Measurements from ENCODE around the gene KCND3. TPM values are rescaled to one million over a fixed set of nuclear protein-coding genes. Genes with fewer than 3 reads are reported as not detected.

The KCND3 gene
- total RNA-seq, 1 donor: under 0.01 TPM

- DNase-seq (ENCODE audit: low read depth in 2 of 3, low spot score in 2 of 3): no peak
Measured at GRCh38 chr1:111789666-111790316, 199.7 kb downstream of the KCND3 start.

DNA sequence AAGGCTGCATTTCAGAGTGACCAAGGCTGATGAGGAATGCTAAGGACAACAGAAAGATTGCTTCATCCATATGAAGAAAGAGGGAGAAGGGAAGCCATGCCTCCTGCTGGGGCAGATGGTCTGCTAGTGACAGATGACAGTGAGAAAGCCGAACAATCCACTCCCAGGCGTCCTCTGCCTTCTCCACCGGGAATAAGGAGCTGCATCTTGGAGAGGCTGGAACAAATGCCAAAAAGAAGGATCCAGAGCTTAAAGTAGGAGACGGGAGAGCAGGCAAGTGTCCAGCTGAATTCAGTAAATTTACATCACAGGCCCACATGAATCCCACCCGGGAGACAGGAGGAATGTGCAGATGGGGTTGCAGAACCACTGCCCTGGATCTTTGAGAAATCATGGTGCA is 200.3 kb downstream of the KCND3 start:
- no peak for DNase-seq (ENCODE audit: low read depth in 2 of 3, low spot score in 2 of 3)

- no peak for DNase-seq (ENCODE audit: low read depth in 2 of 3, low spot score in 2 of 3)
Measured at GRCh38 chr1:111786669-111787207, 202.7 kb downstream of the KCND3 start.

DNA sequence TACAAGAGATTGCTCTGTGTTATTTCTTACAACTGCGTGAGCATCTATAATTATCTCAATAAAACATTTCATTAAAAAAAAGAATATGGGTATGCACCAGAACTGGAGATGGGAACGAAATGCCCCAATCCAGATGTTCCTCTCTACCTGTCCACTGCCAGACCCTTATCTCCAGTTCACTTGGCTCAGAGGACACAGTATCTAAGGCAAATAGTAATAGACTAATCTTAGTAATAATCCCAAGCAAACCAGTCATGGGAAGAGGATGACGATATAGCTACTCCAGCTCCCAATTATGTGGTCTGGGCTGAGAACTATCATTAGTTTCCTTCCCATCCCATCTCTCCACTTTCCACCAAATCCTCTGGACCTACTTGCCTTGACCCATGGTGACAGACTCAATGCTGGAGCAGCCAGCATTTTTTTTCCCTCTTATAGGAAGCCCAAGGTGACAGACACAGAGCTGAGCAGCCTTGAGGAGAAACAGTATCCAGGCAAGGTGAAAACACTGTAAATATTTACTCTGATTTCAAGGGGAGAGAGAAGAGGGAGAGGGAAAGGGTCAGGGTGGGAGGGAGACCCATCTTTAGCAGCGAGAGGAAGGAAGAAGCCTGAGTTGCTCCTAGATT is 205.1 kb downstream of the KCND3 start:
- no peak for DNase-seq (ENCODE audit: low read depth in 2 of 3, low spot score in 2 of 3)

DNA sequence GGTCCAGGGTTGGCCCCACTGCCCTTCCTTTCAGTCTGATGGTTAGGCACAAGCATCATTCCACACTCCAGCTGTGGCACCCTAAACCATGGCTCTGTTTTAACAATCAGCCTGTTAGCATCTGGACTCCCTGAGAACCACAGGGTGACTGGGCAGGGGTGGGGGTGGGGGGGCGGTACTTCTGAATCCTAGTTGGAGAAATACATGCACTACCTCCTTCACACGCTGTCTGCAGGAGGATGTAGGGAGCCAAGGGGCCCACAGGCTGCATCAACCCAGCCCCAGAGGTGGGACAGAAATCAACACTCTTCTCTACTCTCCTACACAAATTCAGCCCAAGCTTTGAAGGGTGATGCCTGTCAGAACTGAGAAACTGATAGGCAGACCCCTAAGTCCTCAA is 209.9 kb downstream of the KCND3 start:
- DNase-seq (ENCODE audit: low read depth in 2 of 3, low spot score in 2 of 3): no peak

DNA sequence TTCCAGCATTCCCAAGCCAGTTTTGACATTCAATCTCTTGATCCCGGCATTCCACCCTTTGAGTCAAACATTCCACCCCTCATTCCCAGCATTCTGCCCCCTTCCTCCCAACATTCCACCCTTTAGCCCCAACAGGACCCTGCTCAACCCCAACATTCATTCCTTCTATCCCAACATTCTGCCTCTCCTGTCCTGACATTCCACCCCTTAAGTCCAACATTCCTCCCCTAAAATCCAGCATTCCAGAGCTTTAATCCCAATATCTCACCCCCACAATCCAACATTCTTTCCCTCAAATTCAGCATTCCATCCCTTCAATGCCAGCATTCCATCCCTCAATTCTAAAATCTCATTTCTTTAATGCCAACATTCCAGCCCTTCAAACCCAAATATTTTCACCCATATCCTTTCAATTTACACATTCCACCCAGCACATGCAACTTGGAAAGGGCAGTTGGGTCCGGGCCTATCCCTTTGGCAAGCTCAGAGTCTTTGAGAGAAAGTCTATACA is 210.9 kb downstream of the KCND3 start:
- no peak for DNase-seq (ENCODE audit: low read depth in 2 of 3, low spot score in 2 of 3)

GRCh38 chr1:111778066-111778465 is 211.4 kb downstream of the KCND3 start:
- DNase-seq (ENCODE audit: low read depth in 2 of 3, low spot score in 2 of 3): no peak

GRCh38 chr1:111777301-111777700 is 212.2 kb downstream of the KCND3 start:
- DNase-seq (ENCODE audit: low read depth in 2 of 3, low spot score in 2 of 3): no peak

DNA sequence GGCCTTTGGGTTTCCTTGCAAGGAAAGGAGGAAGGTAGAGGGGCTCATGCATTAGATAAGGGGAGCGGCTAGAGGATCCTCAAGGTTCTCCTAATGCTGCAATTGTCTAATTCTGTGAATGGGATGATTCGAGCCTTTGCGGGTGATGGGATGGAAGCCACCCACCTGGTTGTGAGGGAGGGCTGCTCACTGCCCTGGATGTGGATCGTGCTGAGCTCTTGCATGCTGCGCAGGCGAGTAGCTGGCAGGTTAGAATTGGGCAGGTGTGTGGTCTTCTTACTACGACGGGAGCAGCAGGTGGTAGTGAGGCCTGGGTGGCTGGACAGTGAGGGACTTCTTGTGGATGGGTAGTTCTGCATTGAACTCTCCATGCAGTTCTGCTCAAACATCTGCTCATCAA is 212.6 kb downstream of the KCND3 start:
- DNase-seq (ENCODE audit: low read depth in 2 of 3, low spot score in 2 of 3): no peak

GRCh38 chr1:111776391-111776790 is 213.1 kb downstream of the KCND3 start:
- DNase-seq (ENCODE audit: low read depth in 2 of 3, low spot score in 2 of 3): no peak

GRCh38 chr1:111775966-111776365 is 213.5 kb downstream of the KCND3 start:
- no peak for DNase-seq (ENCODE audit: low read depth in 2 of 3, low spot score in 2 of 3)

- no peak for DNase-seq (ENCODE audit: low read depth in 2 of 3, low spot score in 2 of 3)
Measured at GRCh38 chr1:111770916-111771315, 218.6 kb downstream of the KCND3 start.

DNA sequence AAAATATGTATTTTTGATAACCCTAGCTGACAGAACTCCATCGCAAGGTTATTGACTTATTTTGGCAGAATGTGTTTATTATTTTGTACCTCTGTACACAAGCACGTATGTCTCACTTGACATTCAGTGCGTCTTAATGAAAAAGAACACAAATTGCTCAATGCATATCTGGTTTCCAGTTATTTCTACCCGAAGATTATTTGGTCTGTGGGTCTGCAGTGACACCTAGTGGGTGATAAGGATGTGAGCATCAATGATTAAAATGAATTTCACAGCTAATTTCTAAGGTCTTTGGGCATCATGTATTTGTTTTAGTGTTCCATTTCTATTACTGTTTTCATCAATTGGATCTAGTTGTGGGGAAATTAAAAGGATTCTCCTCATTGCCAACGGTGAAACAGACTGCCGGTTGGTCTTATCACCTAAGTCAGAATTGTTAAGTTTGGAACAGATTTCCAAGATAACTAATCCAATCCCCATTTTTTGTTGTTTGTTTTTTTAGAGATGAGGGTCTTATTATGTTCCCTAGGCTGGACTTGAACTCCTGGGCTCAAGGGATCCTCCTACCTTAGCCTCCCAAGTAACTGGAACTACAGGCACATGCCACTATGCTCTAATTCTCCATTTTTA is 219.8 kb downstream of the KCND3 start:
- peak; percentile 30 to 90 (median 70) for DNase-seq (ENCODE audit: low read depth in 2 of 3, low spot score in 2 of 3)

- no peak for DNase-seq (ENCODE audit: low read depth in 2 of 3, low spot score in 2 of 3)
Measured at GRCh38 chr1:111768625-111769024, 220.8 kb downstream of the KCND3 start.

DNA sequence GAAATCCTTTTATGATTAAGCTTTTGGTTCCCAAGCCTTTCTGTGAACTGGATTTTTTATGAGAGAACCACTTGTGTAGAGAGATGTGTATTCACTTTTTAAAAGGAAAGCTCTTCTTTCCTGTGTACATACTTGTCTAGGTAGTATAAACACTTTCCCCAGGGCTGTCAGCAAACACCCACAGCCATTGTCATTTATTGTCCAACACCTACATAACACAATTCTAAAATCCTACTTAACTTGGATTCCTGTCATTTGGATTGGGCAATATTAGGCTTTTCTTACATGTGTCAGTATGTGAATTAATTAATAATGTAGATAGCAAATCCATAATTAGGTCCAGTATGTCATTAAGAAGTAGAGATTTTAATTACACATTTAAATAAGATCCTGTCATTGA is 221.4 kb downstream of the KCND3 start:
- DNase-seq (ENCODE audit: low read depth in 2 of 3, low spot score in 2 of 3): no peak

DNA sequence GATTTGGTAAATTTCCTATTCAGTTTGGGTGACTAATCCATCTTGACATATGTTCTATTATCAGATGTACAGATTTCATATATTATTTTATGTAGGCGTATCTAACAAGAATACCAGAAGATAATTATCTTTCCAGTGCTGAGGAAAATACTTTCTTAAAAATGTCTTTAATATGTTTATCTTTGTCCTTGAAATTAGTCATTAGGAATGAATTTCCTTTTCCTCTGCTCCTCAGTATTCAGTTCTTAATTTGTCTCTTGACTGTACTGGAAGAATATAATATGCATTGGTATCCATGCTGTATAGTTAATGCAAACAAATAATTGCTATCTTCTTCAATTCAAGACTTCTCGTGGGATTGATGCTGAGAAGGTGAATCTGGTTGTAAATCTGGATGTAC is 227.1 kb downstream of the KCND3 start:
- no peak for DNase-seq (ENCODE audit: low read depth in 2 of 3, low spot score in 2 of 3)

GRCh38 chr1:111761717-111762116 is 227.8 kb downstream of the KCND3 start:
- no peak for DNase-seq (ENCODE audit: low read depth in 2 of 3, low spot score in 2 of 3)

GRCh38 chr1:111758373-111758772 is 231.1 kb downstream of the KCND3 start:
- peak in 1 of 3 donors; percentile 50 for DNase-seq (ENCODE audit: low read depth in 2 of 3, low spot score in 2 of 3)

DNA sequence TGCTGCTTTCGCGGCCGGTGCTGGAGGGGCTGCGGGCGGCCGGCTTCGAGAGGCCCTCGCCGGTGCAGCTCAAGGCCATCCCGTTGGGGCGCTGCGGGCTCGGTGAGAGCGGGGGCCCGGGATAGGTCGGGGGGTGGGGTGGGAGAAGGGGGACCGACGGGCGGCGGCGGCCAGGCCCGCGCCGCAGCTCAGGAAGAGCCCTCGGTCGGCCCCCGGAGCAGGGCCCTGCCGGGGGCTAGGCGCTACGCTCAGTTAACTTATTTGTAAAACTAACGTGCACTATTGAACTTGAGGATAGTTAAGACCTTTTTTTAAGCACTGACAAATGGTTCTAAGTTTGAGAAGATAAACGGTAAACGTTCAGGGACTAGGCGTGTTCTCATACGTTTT is 233.3 kb downstream of the KCND3 start:
- no peak for DNase-seq (ENCODE audit: low read depth in 2 of 3, low spot score in 2 of 3)

GRCh38 chr1:111755331-111756123 is 233.9 kb downstream of the KCND3 start, which contains the start of gene DDX20:
DDX20 (plus strand) TSS chr1:111755901; CDS start chr1:111755925, 24 bp downstream.
- peak; percentile 86 to 98 (median 96) for DNase-seq (ENCODE audit: low read depth in 2 of 3, low spot score in 2 of 3)

DNA sequence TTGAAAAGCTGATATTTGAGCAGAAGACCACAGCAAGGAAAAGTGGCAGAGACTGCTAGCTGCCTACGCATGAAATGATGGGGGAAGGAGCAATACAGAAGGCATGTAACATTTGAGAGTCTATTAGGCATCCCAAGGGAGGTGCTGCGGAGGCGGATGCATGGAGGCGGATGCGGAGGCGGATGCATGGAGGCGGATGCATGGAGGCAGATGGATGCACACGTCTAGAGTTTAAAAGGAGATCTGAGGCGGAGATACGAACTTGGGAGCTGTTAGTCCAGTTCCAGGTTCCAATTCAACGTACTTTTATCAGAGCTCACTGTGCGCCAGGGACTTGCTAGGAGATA is 234.5 kb downstream of the KCND3 start:
- no peak for DNase-seq (ENCODE audit: low read depth in 2 of 3, low spot score in 2 of 3)

Data from hematopoietic multipotent progenitor cell (in vitro differentiated cells).